ENCODE results near the gene LMAN1. TPM values are rescaled to one million over a fixed set of nuclear protein-coding genes. Genes with fewer than 3 reads are reported as not detected.

Gene LMAN1, protein sequence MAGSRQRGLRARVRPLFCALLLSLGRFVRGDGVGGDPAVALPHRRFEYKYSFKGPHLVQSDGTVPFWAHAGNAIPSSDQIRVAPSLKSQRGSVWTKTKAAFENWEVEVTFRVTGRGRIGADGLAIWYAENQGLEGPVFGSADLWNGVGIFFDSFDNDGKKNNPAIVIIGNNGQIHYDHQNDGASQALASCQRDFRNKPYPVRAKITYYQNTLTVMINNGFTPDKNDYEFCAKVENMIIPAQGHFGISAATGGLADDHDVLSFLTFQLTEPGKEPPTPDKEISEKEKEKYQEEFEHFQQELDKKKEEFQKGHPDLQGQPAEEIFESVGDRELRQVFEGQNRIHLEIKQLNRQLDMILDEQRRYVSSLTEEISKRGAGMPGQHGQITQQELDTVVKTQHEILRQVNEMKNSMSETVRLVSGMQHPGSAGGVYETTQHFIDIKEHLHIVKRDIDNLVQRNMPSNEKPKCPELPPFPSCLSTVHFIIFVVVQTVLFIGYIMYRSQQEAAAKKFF
- 80.4 and 92.5 TPM in 2 replicates for total RNA-seq

DNA sequence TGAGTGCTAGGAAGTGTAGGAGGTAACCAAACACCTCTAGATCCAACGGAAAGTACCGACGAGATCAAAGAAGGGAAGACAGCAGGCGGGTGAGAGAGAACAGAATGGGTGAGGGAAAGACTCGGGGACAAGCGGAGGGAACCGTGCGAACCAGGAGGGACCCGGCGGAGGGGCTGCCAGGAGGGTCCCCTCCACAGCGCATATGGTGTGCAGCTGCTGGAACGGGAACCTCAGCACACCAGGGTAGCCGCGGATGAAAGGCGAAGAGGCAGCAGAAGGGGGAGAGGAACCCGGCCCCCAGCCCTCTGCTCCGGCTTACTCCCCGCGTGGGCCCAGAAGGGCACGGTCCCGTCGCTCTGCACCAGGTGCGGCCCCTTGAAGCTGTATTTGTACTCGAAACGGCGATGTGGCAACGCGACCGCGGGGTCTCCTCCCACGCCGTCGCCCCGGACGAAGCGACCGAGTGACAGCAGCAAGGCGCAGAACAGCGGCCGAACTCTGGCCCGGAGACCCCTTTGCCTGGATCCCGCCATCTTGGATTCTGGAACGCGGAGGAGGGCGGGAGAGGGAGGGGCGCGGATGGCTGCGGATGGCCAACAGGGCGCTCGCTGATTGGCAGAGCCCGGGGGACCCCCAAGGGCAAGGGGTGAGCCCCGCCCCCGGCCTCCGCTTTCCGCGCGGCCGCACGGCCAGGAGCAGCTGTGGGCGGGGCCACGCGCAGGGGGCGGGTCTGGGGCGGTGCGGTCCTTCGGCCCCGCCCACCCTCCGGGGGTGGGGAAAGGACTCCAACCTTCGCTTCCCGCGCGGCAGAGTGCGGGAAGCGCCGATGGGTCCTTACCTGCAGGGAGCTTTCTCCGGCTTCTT lies at the start of gene LMAN1:
Gene LMAN1, minus strand, starts transcription at position 554 of the 864 bp plus-strand sequence. Its CDS starts 21 bp downstream, at position 533.
- DNase-seq (ENCODE audit: low read depth in 2 of 2) = peak; percentile 79 to 95

DNA sequence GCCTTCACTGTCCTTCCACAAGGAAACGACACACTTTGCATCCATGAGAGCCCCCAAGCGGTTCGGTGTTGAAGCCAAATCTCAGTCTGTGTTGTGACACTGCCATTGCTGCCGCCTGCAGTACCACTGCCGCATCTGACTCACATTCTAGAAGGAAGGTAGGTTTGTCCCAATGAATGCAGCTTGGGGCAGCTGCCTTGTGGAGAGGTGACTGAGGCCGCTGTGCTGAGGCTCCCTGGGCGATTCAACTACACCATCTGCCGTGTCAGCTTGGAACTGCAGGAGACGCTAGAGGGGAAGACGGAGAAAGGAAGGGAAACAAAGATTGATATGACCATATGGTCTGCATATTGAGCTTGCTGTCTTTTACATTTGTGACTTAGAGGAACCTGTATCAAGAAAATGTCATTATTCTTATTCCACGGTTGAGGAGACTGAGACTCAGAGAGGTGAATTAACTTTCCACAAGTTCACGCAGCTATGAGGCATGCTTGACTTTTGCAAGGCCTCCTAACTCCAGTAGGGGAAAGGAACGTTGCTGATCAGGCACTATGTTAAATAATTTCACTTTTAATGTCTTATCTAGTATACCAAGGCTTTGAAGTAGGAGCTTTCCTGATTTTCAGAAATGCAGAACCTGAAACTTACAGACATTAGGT lies 43.5 kb upstream of the LMAN1 start:
- peak; percentile 34 to 77 for DNase-seq (ENCODE audit: low read depth in 2 of 2)

DNA sequence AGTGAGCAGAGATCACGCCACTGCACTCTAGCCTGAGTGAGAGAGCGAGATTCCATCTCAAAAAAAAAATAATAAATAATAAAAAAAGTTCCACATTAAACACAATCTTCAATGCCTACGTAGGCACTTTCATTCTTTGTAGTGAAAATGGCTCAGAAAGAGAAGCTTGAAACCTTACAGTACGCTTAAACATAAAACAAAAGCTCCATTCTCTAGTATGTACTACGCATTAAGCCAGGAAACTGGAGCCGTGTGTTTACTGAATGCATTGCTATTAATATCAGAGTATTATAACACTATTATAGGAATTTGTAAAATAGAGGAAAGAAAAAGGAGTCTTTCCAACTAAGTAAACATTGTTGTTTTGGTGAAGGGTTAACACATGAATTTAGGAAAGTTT lies 41.3 kb upstream of the LMAN1 start:
- DNase-seq (ENCODE audit: low read depth in 2 of 2) = no peak

DNA sequence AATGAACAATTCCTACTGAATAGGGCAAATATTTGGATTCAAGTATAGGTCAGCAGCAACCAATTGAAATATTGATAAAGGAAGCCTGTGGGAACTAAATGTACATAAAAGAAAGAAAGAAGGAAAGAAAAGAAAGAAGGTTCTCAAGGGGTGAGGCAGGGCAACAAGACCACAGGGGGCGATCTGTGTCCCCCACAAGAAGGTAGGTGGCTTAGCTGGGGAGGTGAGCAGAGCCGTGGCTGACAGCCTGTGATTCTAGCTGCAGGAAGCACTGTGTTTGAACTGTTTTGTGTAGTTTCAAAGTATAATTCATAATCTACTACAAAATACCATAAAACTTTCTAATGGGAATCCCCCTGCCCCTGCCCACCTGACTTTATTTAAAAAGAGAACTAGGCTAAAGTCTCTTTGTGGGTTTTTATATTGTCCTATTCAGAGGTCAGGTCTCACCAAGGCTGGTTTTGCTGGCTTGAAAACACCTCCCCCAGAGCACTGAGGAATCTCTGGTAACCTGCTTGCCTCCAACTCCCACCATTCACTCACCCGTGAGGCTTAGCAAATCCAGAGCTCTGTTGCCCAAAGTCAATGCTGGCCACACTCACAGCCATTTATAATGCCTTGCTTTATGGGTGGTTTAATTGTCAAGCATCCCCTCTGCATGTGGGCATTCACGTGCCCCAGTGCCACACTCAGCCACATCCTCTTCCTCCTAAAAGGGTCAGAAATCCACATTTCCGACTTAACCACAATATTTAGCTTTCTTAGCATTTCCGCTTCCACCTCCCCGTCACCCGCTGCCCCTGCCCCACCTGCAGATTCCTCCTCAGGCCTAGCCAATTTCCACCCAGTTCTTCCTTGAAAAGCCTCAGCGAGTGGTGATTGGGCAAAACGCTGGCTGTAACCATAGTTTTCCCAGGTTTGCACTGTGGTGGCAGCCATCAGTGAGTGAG lies 36.4 kb upstream of the LMAN1 start:
- no peak for DNase-seq (ENCODE audit: low read depth in 2 of 2)

DNA sequence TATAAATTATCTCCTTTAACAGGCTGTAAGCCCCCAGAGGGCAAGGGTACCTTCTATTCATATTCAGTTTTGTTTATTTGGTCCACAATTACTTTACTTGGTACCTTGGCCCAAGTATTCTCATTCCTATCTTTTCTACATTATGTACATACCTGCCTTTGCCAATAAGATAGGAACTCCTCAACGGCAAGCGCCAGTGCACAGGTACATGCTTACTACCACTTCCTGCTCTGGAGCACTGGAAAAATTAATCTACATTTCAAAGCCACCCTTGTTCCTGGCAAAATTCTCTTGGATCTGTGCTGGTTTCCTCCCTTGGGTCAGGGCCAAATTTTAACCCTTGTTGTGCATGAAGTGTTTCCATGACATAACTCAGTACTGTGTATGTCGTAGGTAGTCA lies 34.3 kb upstream of the LMAN1 start:
- DNase-seq (ENCODE audit: low read depth in 2 of 2) = peak in 1 of 2 donors; percentile 12

DNA sequence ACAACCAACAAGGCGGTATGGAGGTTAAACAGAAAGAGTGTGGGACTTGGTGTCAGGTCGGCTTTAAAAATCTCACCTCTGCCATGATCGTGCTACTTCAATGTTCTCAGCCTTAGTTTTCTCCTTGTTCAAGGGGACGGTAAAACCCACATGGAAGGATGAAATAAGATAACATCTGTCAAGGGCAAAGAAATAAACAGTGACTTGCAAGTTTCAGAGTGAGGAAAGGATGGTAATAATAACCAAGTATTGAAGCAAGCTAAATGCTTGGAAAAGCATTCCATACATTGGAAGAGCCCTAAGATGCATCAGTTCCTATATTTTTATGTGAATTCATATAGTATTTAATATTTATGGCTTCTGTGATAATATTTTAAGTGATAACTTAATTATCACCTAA lies 29.8 kb upstream of the LMAN1 start:
- no peak for DNase-seq (ENCODE audit: low read depth in 2 of 2)

DNA sequence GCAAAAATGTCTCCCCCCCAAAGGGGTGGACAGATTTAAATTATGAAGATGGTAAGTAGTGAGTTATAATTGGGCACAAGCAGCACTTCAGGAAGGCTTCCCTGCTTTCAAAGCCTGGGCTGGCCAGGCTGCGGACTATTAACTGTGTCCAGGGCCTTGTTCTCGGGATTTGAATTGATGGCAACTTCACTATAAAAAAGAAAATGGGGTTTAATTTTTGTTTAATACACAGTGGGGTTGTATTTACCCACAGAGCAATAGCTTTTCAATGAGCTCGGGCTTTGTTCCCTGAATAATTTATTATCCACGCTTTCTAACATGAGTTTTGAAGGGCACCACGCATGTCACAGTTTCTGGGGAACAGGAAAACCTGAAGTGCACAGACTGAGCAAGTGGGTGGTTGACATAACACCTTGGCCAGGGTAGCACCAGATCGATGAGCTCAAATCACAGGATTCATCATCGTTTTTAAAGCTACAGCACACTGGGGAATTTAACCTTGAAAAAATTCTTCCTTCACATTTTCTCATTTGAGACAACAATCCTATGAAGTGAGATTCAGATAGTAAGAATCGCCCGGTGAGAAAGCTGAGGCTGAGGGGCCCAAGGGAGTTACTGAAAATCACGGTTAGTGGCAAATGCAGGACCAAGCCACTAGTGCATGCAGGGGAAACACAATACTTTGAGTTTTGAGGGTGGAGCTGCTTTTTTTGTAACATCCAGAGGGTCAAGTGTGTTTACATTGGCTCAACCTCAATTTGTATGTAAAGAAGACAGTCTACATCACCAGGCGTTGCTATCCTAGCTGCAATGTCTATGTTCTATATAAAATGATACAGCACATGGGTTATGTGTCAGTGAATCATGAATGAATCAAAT lies 28.9 kb upstream of the LMAN1 start:
- no peak for DNase-seq (ENCODE audit: low read depth in 2 of 2)

DNA sequence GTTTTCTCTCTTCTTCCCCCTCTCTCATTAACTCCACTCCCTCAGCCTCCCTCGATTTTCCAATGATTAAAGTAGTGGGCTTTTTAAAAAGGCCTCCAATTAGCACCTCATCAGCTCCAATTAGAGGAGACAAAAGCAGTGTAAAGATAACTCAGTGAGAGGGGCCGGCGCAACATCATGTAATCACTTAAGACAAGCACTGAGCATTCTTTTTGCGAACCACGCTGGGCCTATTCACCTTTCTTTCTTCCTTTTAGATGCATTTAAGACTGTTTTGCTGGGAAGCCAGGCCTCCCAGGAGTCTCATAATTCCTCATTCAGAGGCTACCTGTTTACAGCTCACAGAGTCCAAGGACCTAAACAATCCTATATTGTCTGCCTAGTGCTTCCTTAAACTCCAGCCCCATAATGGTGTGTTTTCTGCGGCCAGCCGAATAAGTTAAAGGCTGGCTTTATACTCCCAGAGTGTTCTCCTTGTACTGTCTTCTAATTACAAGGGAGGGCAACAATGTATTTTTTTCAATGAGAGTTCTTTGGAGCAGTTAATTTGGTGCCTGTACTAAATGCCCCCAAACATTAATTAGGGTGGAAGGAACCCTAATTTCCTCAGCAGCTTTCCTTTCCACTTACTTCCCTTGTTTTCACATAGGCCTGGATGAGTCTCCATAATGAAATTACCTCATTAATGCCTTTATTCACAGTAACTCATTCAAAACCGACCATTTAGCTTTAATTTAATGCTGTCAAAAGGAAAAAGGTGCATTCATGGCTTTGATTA lies 28.0 kb upstream of the LMAN1 start:
- no peak for DNase-seq (ENCODE audit: low read depth in 2 of 2)

DNA sequence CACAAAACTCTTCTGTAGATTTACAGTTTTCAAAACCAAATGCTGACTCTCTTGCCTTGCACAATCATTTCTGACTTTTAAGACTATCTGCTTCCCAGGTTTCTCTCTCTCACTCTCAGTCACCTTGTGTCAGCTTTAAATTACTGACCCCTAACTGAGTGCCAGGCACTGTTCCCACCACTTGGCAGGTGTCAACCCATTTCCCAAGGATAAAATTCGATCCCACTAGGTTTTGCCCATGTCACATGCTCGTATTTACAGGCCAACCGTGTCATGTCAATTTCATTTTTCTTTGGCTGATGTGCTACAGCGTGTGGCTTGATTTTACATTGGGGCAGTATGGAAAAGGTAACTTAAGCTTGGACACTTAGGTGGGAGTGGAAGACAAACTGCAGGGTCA lies 26.1 kb upstream of the LMAN1 start:
- DNase-seq (ENCODE audit: low read depth in 2 of 2) = no peak

DNA sequence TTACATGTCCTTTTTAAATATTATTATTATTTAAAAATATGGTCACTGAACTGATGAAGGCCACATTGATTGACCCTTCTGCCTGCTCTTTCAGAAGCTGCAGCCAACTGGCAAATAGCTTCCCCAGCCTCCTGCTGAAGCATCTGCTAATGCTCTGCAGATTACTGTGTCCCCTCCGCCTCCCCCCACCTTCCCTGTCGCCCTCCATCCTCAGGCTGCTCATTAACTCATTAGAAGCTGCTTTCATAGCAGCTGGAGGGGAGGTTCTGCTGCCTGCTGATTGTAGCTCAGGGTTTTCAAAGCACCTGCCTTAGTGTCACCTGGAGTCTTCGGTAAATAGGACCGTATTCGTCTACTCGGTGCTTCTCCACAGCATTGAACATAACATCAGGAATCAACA lies 24.8 kb upstream of the LMAN1 start:
- DNase-seq (ENCODE audit: low read depth in 2 of 2) = no peak

DNA sequence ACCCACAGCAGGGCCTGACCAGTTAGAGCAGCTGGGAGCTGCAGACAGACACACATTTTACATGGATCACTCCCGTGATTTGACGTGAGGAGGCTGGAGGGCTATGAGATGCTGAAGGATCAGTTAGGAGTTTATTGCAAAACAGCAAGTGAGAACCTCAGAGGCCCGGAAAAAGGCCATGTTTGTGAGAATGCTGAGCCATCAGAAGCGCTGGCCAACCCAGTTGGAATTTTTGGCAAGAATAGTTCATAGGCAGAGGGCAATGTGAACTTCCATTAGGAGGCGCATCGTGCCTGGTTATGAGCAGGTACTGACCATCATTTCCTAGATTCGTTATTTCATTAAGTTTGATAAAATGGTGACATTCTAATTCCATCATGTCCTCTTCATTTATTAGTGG lies 23.3 kb upstream of the LMAN1 start:
- no peak for DNase-seq (ENCODE audit: low read depth in 2 of 2)

DNA sequence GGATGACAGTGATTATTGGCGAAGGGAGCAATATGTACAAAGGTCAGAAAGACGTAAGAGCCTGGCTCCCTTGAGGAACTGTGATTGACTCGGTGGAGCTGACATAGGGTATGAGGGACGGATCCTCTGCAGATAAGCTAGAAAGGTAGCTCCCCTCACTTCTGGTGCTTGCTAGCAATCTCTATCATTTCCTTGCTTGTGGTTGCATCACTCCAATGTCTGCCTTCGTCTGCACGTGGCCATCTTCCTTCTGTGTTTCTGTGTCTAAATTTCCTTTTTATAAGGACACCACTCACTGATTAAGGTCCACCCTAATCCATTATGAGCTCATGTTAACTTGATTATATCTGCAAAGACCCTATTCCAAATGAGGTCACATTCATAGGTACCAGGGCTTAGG lies 22.9 kb upstream of the LMAN1 start:
- no peak for DNase-seq (ENCODE audit: low read depth in 2 of 2)

DNA sequence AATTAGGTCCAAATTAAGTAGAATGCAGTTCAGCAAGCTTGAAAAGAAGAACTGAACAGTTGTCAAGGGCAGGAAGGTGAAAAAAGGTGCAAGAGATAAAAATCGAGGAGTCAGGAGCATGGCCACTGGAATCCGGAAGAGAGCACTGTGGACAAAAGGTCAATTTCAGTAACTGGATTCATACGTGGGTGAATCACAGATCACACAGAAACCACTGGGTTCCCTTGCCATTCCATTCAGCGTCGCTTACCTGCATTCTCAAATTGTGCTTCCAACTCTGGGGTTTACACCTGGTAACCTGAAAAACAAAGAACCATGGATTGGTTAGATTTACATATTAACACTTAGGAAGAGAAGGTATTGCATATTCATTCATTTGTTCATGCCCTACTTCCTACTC lies 21.6 kb upstream of the LMAN1 start:
- DNase-seq (ENCODE audit: low read depth in 2 of 2) = no peak

DNA sequence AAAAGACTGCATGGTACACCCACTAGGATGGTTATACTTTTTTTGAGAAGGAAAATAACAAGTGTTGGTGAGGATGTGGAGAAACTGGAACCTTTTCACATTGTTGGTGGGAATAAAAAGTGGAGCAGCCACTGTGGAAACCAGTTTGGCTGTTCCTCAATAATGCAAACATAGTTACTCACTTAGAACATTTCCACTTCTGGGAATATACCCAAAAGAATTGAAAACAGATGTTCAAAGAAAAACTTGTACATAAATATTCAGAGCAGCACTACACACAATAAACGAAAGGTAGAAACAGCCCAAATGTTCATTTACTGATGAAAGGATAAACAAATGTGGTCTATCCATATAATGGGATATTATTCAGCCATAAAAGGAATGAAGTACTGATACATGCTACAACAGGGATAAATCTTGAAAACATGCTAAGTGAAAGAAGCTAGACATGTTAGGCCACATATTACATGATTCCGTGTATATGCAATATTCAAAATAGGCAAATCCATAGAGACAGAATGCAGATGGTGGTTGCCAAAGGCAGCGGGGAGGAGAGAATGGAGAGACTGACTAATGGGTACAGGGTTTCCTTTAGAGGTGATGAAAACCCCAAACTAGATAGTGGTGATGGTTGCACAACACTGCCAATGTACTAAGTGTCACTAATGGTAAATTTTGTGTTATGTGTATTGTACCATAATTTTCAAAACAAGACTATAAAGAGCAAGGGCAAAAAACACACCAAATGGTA lies 20.9 kb upstream of the LMAN1 start:
- no peak for DNase-seq (ENCODE audit: low read depth in 2 of 2)

DNA sequence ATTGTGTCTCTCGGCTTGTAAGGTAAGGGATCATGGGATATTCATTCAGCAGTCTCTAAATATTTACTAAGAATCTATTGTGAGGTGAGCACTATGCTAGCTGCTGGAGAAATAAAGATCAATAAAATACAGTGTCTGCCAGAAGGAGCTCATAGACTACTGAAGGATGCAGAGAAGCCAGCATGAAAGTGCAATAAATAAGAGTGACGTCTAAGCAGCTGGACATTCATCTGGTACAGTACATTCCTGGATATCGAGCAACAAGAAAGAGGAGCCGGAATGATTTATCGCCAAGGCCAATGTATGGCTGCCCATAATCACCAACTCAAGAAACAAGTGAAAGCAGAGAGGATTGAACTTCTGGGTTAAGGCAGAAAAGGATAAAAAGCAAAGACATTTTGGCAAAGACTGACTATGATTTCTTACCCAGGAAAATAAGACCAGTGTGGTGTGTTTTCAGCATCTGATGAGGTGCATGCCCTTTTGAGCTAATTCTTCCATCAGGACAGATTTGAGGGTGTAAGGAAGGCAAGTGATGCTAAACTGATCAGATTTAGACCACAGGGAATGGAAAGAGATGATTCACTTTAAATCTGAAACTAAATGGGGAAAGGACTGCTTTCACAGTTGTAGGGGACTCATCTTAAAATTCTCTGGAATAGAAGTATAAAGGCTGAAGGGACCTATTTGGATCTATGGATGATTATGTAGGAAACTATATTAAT lies 18.7 kb upstream of the LMAN1 start:
- DNase-seq (ENCODE audit: low read depth in 2 of 2) = no peak

DNA sequence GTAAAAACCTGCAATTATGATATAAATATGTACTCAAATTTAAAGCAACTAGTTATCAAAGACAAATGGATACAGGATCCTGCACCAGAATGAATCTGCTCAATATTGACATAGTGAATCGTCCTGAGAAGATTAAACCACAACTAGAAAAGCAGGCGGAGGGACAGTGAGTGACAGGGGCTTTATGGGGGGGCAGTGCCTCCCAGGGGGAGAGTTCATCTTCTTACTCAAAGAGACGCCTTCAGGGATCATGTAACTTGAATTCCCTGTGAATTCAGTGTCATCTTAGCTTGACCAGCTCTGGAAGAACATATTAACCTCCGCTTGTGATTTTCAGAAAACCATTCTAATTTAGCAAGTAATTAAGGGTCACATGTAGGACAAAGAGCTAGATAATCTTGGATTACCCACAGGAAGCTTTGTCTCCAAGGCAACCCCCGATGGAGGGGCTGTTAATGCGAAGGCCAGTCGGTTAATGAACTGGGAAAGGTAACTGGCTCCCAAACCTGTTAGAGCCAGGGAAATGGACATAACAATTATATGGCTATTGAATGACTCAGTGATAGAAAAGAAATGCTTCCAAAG lies 17.4 kb upstream of the LMAN1 start:
- DNase-seq (ENCODE audit: low read depth in 2 of 2) = no peak

DNA sequence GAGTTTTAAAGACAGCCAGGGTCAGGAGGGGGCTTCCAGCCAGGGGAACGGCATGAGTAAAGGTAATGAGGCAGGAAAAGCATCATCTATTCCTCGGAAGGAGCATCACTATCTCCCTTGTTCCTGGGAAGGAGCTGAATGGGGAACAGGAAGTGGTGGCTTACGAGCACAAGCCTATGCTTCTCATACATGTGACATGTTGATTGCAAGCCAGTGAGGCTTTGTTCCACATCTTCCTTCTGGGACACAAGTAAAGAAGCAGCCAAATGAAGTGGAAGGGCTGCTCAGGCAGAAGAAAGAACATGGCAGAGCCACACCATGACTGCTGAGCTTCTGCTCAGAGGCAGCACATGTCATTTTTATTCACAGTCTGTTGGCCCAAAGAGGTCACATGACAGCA lies 15.1 kb upstream of the LMAN1 start:
- DNase-seq (ENCODE audit: low read depth in 2 of 2) = no peak

Measured in dermis microvascular lymphatic vessel endothelial cell (primary cell).